ENCODE measurements around the gene FKBP1A.

FKBP1A gene

GRCh38 chr20:1392693-1393506 is at the start of gene FKBP1A:
Gene FKBP1A (minus strand): TSS chr20:1393054. CDS start chr20:1392998, 56 bp downstream.
- peak; percentile 93 for DNase-seq

- DNase-seq: no peak
Measured at GRCh38 chr20:1442304-1442703, 49.5 kb upstream of the FKBP1A start.

- DNase-seq: no peak
Measured at GRCh38 chr20:1441133-1441532, 48.3 kb upstream of the FKBP1A start.

GRCh38 chr20:1440024-1440423 is 47.2 kb upstream of the FKBP1A start:
- DNase-seq: peak; percentile 25

- no peak for DNase-seq
Measured at GRCh38 chr20:1438361-1438760, 45.5 kb upstream of the FKBP1A start.

- peak; percentile 89 for DNase-seq
Measured at GRCh38 chr20:1437235-1437904, 44.5 kb upstream of the FKBP1A start.

GRCh38 chr20:1436263-1436662 is 43.4 kb upstream of the FKBP1A start:
- DNase-seq: no peak

- no peak for DNase-seq
Measured at GRCh38 chr20:1435337-1435699, 42.5 kb upstream of the FKBP1A start.

- DNase-seq: peak; percentile 47
Measured at GRCh38 chr20:1434571-1435336, 41.9 kb upstream of the FKBP1A start.

- DNase-seq: no peak
Measured at GRCh38 chr20:1431158-1431557, 38.3 kb upstream of the FKBP1A start.

GRCh38 chr20:1430004-1430451 is 37.2 kb upstream of the FKBP1A start:
- DNase-seq: no peak

- DNase-seq: no peak
Measured at GRCh38 chr20:1429143-1429728, 36.4 kb upstream of the FKBP1A start.

GRCh38 chr20:1427457-1428054 is 34.7 kb upstream of the FKBP1A start:
- no peak for DNase-seq

GRCh38 chr20:1426231-1426849 is 33.5 kb upstream of the FKBP1A start:
- DNase-seq: no peak

- no peak for DNase-seq
Measured at GRCh38 chr20:1424336-1424735, 31.5 kb upstream of the FKBP1A start.

GRCh38 chr20:1423625-1424106 is 30.8 kb upstream of the FKBP1A start:
- no peak for DNase-seq

GRCh38 chr20:1423206-1423605 is 30.4 kb upstream of the FKBP1A start:
- DNase-seq: no peak

- no peak for DNase-seq
Measured at GRCh38 chr20:1422753-1423152, 29.9 kb upstream of the FKBP1A start.

- no peak for DNase-seq
Measured at GRCh38 chr20:1420066-1420465, 27.2 kb upstream of the FKBP1A start.

GRCh38 chr20:1418350-1418749 is 25.5 kb upstream of the FKBP1A start:
- DNase-seq: no peak

- DNase-seq: no peak
Measured at GRCh38 chr20:1417790-1418189, 24.9 kb upstream of the FKBP1A start.

GRCh38 chr20:1417273-1417672 is 24.4 kb upstream of the FKBP1A start:
- no peak for DNase-seq

All from CD4-positive, alpha-beta T cell treated with Interleukin-17A for 4 hours (primary cell).